Stimulated activated naive B cell treated with anti-CD40 and anti-IgM and Interleukin-4, amounts not matched to agents 10 μg/mL and 1 μg/mL and 100 μg/mL, for 72 hours (primary cell): Measurements from ENCODE around the gene SAMD11.
A peak's percentile ranks its signal among the peaks of the same experiment; 100 is the strongest.
"Not testable (repeated sequence)": the region's sequence is repeated elsewhere in the genome, so short reads cannot be mapped to it uniquely, and the experiment has no call there.

Source experiments
- ATAC-seq, 2 donors: fragments of 150-1000 bp; cut with Tn5 transposase; replicated peaks; 2 replicates each; pipeline ENCODE4 v1.10.0; 2021; ENCODE audit warnings: moderate library complexity in 1 of 2
- DNase-seq: peaks from one replicate; pipeline ENCODE4 v3.0.0; 2021
- H3K27ac Mint-ChIP-seq: one replicate; pipeline ENCODE4 v1.8.0; 2022; ENCODE audit warnings: mild to moderate bottlenecking, mixed read lengths
- H3K27me3 Mint-ChIP-seq, 2 donors: one replicate each; pipeline ENCODE4 v1.8.0; 2022; ENCODE audit warnings: mixed read lengths in 2 of 2
- H3K36me3 Mint-ChIP-seq, 2 donors: one replicate each; pipeline ENCODE4 v1.8.0; 2022; ENCODE audit warnings: mixed read lengths in 2 of 2, mild to moderate bottlenecking in 1 of 2
- H3K4me1 Mint-ChIP-seq, 2 donors: one replicate each; pipeline ENCODE4 v1.8.0; 2022; ENCODE audit warnings: mixed read lengths in 2 of 2, mild to moderate bottlenecking in 1 of 2
- H3K4me3 Mint-ChIP-seq, 2 donors: one replicate each; pipeline ENCODE4 v1.8.0; 2022; ENCODE audit warnings: mild to moderate bottlenecking in 2 of 2, mixed read lengths in 2 of 2, moderate library complexity in 1 of 2
- H3K9me3 Mint-ChIP-seq, 2 donors: one replicate each; pipeline ENCODE4 v1.8.0; 2022; ENCODE audit warnings: mixed read lengths in 2 of 2, mild to moderate bottlenecking in 1 of 2

SAMD11 gene, protein sequence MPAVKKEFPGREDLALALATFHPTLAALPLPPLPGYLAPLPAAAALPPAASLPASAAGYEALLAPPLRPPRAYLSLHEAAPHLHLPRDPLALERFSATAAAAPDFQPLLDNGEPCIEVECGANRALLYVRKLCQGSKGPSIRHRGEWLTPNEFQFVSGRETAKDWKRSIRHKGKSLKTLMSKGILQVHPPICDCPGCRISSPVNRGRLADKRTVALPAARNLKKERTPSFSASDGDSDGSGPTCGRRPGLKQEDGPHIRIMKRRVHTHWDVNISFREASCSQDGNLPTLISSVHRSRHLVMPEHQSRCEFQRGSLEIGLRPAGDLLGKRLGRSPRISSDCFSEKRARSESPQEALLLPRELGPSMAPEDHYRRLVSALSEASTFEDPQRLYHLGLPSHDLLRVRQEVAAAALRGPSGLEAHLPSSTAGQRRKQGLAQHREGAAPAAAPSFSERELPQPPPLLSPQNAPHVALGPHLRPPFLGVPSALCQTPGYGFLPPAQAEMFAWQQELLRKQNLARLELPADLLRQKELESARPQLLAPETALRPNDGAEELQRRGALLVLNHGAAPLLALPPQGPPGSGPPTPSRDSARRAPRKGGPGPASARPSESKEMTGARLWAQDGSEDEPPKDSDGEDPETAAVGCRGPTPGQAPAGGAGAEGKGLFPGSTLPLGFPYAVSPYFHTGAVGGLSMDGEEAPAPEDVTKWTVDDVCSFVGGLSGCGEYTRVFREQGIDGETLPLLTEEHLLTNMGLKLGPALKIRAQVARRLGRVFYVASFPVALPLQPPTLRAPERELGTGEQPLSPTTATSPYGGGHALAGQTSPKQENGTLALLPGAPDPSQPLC

DNA sequence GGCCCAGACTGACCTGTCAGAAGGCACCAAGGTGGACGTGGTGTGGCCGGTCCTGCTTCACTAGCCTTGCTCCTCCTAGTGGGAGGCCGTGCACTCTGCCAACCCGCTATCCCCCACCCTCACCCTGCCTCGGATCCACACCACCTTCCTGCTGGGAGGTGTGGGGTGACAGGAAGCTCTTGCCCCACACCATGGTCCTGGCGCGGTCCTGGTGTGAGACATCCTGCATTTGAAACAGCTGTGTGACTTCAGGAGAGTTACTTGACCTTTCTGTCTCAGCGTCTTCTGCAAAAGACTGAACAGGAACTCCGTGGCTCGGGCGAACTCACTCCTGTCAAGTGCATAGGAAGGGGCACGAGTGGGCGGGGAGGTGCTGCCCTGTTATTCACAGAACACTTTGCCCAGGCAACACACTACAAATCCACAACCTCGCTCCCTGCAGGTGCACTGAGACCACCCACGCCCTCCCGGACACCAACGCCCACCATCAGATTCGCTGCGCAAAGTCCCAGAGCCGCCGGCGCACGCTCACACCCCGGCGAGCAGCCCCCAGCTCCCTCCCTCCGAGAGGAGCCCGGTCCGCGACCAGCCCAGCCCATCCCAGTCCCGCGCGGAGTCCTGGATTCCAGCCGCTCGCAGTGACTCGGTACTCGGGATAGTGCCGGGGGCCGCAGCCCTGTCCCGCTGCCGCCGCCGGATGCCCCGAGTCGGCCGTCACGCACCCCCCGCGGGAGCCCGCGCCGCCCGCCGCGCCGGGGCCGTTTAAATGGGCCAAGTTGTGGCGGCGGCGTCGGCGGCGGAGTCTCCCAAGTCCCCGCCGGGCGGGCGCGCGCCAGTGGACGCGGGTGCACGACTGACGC, at the start of gene SAMD11:
TSS of gene SAMD11 (plus strand) at position 793 of the 860 bp plus-strand sequence. CDS start 509 bp downstream, outside the sequence.
- H3K4me1 Mint-ChIP-seq, result peaks cover 24 to 30% of the 10 kb centered on the region in 2 donors
- peaks cover 66 to 85% of the 10 kb centered on the region in 2 donors for H3K27me3 Mint-ChIP-seq
- ATAC-seq, result peak; percentile 29 to 40

DNA sequence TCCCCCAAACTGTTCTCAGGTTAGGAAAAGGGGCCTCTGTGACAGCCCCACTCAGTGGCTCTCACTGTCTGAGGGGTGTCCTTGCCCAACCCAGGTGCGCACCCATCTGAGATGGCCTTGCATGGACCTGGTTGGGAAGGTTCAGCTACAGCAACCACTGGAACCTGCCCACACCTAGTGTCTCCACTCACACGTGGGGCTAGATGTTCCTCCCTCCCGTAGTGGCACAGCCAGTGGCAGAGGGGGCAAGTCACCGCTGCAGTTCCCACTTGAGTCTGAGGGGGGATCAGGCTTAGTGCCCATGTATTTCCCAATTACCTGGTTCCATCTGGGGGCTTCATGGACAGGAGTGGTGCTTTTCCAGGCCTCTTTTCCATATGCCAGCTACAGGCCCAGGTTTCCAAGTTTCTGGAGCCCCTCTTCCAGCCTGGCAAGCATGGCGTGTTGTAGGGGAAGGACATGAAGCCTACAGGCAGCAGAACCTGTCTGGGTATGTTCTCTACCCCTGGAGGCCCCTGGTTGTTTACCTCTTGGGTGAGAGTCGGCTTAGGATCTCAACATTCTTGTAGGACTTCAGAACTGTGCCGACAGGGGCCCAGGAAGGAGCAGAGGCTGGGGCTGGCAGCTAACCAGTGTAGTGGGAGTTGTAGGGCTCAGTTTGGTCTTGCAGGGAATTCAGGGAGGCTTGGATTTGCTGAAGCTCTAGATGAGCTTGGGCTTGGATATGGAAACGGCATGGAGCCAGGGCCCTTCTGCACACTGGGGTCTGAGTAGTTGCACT, 47.1 kb upstream of the SAMD11 start:
- not testable (repeated sequence) for H3K9me3 Mint-ChIP-seq, DNase-seq
- H3K27ac Mint-ChIP-seq, result peak overlapping the region; percentile 66

More for the DNA sequence above, at the start of gene SAMD11:
- DNase-seq, result no peak
- peaks cover 0 to 4% of the 10 kb centered on the region in 2 donors for H3K36me3 Mint-ChIP-seq
- H3K4me3 Mint-ChIP-seq, result peak within 1 kb of the TSS; percentile 75 to 77
- H3K27ac Mint-ChIP-seq, result peak within 1 kb of the TSS; percentile 76
- H3K9me3 Mint-ChIP-seq, result no peaks in the 10 kb centered on the region

DNA sequence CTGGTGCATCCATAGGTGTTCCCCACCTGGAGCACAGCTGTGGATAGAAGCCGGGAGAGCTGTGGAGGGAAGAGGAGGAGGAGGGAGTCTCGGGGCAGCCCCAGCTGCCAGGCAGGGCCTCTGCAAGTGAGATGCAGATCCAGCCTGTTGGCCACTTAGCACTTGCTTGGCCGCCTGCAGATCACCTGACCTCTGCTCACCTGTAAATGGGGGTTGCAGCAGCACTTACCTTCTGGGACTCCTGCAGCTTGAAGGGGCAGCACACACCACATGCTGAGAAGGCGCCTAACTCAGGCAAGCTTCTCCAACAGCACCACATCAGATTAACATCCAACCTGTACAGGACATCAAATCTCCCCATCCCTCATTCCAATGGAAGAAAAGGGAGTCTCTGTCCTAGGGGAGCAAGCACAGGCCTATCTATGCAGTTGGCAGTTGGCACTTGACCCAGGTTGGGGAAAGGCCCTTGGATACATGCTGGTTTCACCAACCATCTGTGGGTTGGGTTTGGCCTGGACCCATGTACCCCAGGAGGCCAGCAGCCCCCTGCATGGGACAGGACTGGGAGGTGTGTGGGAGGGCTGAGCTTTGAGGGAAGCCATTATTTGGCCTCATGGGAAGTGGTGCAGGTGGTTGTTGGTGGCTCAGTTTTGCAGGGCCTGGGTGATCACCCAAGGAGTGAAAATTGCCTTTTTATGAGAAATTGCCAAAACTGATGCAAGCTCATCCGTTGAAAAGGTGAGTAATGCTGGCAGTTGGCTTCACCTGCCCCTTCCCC, 46.3 kb upstream of the SAMD11 start:
- H3K4me3 Mint-ChIP-seq, H3K9me3 Mint-ChIP-seq, H3K4me1 Mint-ChIP-seq, ATAC-seq, DNase-seq, H3K36me3 Mint-ChIP-seq, H3K27ac Mint-ChIP-seq: not testable (repeated sequence)
- peaks cover 16 to 24% of the 10 kb centered on the region in 2 donors for H3K27me3 Mint-ChIP-seq

More for the DNA sequence above, 47.1 kb upstream of the SAMD11 start:
- H3K36me3 Mint-ChIP-seq, H3K4me1 Mint-ChIP-seq: not testable (repeated sequence)
- peaks cover 16 to 27% of the 10 kb centered on the region in 2 donors for H3K27me3 Mint-ChIP-seq
- peak overlapping the region in 1 of 2 donors; percentile 14 for H3K4me3 Mint-ChIP-seq
- peak; percentile 27 to 36 for ATAC-seq

DNA sequence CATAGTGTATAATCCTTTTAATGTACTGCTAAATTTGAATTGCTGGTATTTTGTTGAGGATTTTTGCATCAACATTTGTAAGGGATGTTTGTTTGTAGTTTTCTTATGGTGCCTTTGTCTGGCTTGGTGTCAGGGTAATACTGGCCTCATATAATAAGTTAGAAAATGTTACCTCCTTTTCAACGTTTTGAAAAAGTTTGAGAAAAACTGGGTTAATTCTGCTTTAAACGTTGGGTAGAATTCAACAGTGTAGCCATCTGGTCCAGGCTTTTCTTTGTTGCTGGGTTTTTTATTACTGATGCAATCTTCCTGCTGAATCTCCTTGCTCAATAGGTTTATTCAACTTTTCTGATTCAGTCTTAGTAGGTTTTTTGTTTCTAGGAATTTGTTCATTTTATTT, 43.2 kb upstream of the SAMD11 start:
- DNase-seq, ATAC-seq, H3K4me1 Mint-ChIP-seq, H3K9me3 Mint-ChIP-seq, H3K27ac Mint-ChIP-seq, H3K4me3 Mint-ChIP-seq, H3K36me3 Mint-ChIP-seq: not testable (repeated sequence)
- peaks cover 28 to 35% of the 10 kb centered on the region in 2 donors for H3K27me3 Mint-ChIP-seq

DNA sequence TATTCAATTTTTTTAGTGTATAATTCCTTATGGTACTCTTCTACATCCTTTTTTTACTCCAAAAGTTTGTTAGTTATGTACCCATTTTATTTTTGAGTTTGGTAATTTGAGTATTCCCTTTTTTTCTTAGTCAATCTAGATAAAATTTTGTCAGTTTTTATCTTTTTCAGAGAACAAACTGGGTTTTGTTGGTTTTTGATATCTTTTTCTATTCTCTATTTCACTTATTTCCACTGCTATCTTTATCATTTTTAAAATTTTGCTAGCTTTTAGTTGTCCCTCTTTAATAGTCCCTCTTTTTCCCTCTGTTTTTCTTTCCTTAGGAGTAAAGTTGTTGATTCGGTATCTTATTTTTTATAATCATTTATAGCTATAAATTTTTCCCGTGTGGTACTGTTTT, 42.8 kb upstream of the SAMD11 start:
- H3K4me1 Mint-ChIP-seq, H3K36me3 Mint-ChIP-seq, H3K27ac Mint-ChIP-seq, H3K9me3 Mint-ChIP-seq, H3K4me3 Mint-ChIP-seq, DNase-seq, ATAC-seq: not testable (repeated sequence)
- peaks cover 32 to 39% of the 10 kb centered on the region in 2 donors for H3K27me3 Mint-ChIP-seq

DNA sequence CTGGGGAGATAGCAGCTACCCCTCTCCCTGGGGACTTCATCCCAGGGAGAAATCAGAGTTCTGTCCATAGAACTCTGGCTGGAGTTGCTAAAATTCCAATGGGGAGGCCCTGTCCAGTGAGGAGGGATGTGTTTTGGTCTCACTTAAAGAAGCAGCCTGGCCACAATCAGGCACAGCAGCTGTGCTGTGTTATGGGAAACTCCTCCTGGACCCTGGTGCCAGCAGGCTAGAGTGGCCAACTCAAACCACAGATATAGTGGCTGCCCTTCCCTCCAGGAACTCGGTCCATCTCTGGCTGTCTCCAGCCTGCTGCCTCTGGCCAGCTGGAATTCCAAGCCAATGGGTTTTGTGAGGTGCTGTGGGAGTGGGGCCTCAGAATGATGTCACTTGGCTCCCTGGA, 37.4 kb upstream of the SAMD11 start:
- DNase-seq, result no peak
- Mint-ChIP-seq H3K4me1 (no peaks in the 10 kb centered on the region), H3K27me3 (peaks cover 69 to 76% of the 10 kb centered on the region in 2 donors), H3K9me3 (no peaks in the 10 kb centered on the region), H3K36me3 (peaks cover 0 to 3% of the 10 kb centered on the region in 2 donors), H3K4me3 (no peak overlapping the region), H3K27ac (no peak overlapping the region)
- ATAC-seq, result no peak

DNA sequence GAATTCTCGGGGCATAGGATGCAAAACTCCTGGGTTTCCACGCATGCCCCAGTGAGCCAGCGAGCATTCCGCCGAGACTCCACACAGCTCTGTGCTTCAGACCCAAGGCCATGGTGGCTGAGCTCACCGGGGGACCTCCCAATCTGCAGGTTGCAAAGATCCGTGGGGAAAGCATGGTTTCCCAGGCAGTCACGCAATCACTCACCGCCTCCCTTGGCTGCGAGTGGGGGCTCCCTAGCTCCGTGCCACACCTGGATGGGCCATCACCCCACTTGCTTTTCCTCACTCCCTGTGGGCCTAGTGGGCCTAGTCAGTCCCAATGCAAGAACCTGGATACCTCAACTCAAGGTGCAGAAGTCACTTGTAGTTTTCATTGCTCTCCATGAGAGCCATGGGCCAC, 37.0 kb upstream of the SAMD11 start:
- Mint-ChIP-seq H3K4me1 (no peaks in the 10 kb centered on the region), H3K36me3 (peaks cover 0 to 3% of the 10 kb centered on the region in 2 donors), H3K4me3 (no peak overlapping the region), H3K9me3 (no peaks in the 10 kb centered on the region), H3K27me3 (peaks cover 69 to 76% of the 10 kb centered on the region in 2 donors), H3K27ac (no peak overlapping the region)
- ATAC-seq, result no peak
- DNase-seq, result no peak

DNA sequence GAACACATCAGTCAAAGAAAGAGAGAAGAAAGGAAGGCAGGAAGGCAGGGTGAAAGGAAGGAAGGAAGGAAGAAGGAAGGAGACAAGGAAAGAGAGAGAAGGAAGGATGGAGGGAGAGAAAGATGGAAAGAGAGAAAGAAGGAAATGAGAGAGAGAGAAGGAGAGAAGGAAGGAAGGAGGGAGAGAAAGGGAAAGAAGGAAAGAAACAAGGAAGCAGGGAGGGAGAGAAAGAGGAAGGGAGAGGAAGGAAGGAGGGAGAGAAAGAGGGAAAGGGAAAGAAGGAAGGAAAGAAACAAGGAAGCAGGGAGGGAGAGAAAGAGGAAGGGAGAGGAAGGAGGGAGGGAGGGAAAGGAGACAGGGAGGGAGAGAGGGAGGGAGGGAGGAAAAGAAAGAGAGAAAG, 35.4 kb upstream of the SAMD11 start:
- no peak overlapping the region for H3K27ac Mint-ChIP-seq
- no peak for ATAC-seq
- no peak for DNase-seq
- H3K9me3 Mint-ChIP-seq, result no peaks in the 10 kb centered on the region
- peaks cover 63 to 71% of the 10 kb centered on the region in 2 donors for H3K27me3 Mint-ChIP-seq
- H3K36me3 Mint-ChIP-seq, result peaks cover 0 to 3% of the 10 kb centered on the region in 2 donors
- no peaks in the 10 kb centered on the region for H3K4me1 Mint-ChIP-seq
- H3K4me3 Mint-ChIP-seq, result no peak overlapping the region

DNA sequence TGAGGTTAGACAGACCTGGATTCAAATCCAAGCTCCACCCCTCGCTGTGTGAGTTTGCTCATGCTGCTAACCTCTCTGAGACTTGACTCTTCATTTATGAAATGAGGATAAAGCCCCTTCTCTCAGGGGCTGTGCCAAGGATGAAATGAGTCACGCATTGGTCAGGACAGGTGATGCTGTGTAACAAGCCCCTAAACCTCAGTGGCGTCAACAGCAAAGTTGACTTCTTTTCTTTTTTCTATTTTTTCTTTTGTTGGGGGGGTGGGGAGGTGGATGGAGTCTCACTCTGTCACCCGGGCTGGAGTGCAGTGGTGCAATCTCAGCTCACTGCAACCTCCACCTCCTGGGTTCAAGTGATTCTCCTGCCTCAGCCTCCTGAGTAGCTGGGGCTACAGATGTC, 33.9 kb upstream of the SAMD11 start:
- not testable (repeated sequence) for DNase-seq, H3K4me3 Mint-ChIP-seq, H3K4me1 Mint-ChIP-seq, ATAC-seq, H3K27ac Mint-ChIP-seq, H3K36me3 Mint-ChIP-seq, H3K9me3 Mint-ChIP-seq
- peaks cover 49 to 66% of the 10 kb centered on the region in 2 donors for H3K27me3 Mint-ChIP-seq

DNA sequence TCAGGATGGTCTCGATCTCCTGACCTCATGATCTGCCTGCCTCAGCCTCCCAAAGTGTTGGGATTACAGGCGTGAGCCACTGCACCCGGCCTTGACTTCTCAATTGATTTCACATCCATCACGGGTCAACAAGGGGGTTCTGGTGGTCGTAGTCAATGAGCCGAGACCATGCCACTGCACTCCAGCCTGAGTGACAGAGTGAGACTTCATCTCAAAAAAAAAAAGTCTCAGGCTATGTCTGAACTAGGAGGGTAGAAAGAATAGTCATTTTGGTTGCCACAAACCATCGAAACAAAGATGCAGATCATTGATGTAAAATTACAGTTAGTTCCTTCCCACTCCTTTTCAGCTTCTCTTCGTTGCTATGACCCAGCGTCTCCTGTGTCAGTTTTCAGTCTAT, 33.5 kb upstream of the SAMD11 start:
- not testable (repeated sequence) for H3K36me3 Mint-ChIP-seq, H3K4me1 Mint-ChIP-seq, H3K4me3 Mint-ChIP-seq, H3K9me3 Mint-ChIP-seq, ATAC-seq, H3K27ac Mint-ChIP-seq, DNase-seq
- H3K27me3 Mint-ChIP-seq, result peaks cover 48 to 66% of the 10 kb centered on the region in 2 donors

DNA sequence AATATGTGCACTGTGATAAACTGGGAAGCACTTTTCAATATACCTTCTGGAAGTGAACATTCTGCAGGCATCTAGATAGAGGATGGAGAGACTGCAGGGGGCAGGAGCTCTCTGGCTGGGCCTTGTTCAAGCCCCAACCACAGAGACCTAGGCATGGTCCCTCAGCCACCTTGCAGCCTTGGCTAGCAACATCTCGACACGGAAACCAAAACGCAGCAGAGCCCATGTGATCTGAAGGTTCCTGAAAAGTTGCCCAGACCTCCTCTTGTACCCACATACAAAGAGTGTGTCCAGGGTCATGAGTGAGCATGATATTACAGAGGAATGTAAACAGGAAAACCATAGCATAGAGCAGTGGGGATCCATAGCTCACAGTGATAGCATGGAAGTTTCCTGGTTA, 33.1 kb upstream of the SAMD11 start:
- no peak for ATAC-seq
- H3K36me3 Mint-ChIP-seq, result peaks cover 0 to 3% of the 10 kb centered on the region in 2 donors
- no peak overlapping the region for H3K27ac Mint-ChIP-seq
- H3K27me3 Mint-ChIP-seq, result peaks cover 48 to 66% of the 10 kb centered on the region in 2 donors
- no peaks in the 10 kb centered on the region for H3K9me3 Mint-ChIP-seq
- no peaks in the 10 kb centered on the region for H3K4me1 Mint-ChIP-seq
- DNase-seq, result no peak
- H3K4me3 Mint-ChIP-seq, result no peak overlapping the region

DNA sequence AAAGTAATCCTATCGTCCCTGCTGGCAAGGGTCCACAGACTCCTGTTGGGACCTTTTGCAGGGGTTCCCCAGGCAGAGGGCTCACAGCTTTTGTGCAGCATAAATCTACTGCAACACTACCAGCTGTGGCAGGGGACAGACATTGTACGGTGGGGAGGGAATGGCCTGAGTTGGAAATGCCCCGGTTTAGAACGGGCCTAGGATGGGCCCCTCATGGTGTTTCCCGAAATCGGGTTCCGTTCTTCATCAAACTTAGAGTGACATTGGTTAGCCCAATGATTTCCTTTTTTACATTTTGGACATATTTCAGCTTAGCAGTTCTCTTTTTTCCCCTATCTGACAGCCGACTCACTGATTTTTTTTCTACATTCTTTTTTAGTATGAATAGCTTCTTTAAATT, 26.5 kb upstream of the SAMD11 start:
- H3K27me3 Mint-ChIP-seq, result peaks cover 55 to 73% of the 10 kb centered on the region in 2 donors
- H3K9me3 Mint-ChIP-seq, result peaks cover 3 to 9% of the 10 kb centered on the region in 2 donors
- no peak for ATAC-seq
- H3K27ac Mint-ChIP-seq, result no peak overlapping the region
- DNase-seq, result no peak
- H3K4me3 Mint-ChIP-seq, result no peak overlapping the region
- H3K4me1 Mint-ChIP-seq, result peaks cover 10 to 20% of the 10 kb centered on the region in 2 donors
- peaks cover 2 to 3% of the 10 kb centered on the region in 2 donors for H3K36me3 Mint-ChIP-seq

DNA sequence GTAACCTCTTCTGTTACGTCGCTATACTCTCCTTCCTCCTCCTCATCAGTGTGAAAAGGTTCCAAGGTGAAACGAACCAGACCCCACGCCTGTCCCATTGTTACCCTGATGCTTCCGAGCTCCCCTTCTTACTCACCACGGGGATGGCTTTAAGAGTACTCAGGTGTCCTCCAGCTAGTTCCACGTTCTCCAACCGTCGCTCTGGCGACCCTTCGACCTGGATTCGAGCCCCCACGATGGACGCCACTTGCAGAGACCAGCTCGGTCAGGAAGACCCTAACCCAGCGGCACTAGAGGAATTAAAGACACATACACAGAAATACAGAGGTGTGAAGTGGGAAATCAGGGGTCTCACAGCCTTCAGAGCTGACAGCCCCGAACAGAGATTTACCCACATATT, 25.8 kb upstream of the SAMD11 start:
- not testable (repeated sequence) for DNase-seq, H3K36me3 Mint-ChIP-seq, H3K27ac Mint-ChIP-seq, H3K9me3 Mint-ChIP-seq, ATAC-seq, H3K4me3 Mint-ChIP-seq
- H3K27me3 Mint-ChIP-seq, result peaks cover 55 to 78% of the 10 kb centered on the region in 2 donors
- H3K4me1 Mint-ChIP-seq, result peaks cover 10 to 20% of the 10 kb centered on the region in 2 donors
